OCI-LY7 (cell line): Measurements from ENCODE around the gene EMC9. TPM values are rescaled to one million over a fixed set of nuclear protein-coding genes. Genes with fewer than 3 reads are reported as not detected.
A peak's percentile ranks its signal among the peaks of the same experiment; 100 is the strongest.

Source experiments
- BruUV-seq: library from RNA; stranded (reverse); fragments of 400-500 nt; replicated peaks from 2 replicates; lab custom pipeline; 2021; lab: Mats Ljungman, UMichigan
- CTCF ChIA-PET: fragments of 300-600 bp; sonication (Branson Sonifier 250); formaldehyde crosslinking; loops from one replicate; lab custom pipeline; 2022; ENCODE audit warnings: antibody characterized with exemption; ENCODE audit not compliant: unreplicated experiment; lab: Charles Lee
- POLR2A ChIA-PET: fragments of 300-600 bp; sonication (Branson Sonifier 250); formaldehyde crosslinking; loops from one replicate; lab custom pipeline; 2022; ENCODE audit warnings: antibody characterized with exemption; lab: Charles Lee
- DNase-seq: peaks from one replicate; pipeline ENCODE4 v3.0.0-alpha.2; 2015; ENCODE audit warnings: low spot score
- H2AFZ ChIP-seq: fragments of 200-600 bp; sonication (generic), shearing (Covaris generic); 2 replicates; pipeline ENCODE4 v1.6.1; 2014; ENCODE audit warnings: mild to moderate bottlenecking, antibody characterized with exemption, low read length, moderate library complexity
- H3K27ac ChIP-seq: fragments of 200-600 bp; sonication (generic); 2 replicates; pipeline ENCODE4 v1.5.1; 2014; ENCODE audit warnings: mixed run types, low read depth, mild to moderate bottlenecking, moderate library complexity, low read length, inconsistent platforms; ENCODE audit not compliant: poor library complexity, severe bottlenecking
- H3K36me3 ChIP-seq: fragments of 200-600 bp; sonication (generic); 2 replicates; pipeline ENCODE4 v1.6.1; 2014; ENCODE audit warnings: mild to moderate bottlenecking, antibody characterized with exemption, low read length, moderate library complexity, mixed read lengths; ENCODE audit not compliant: insufficient read depth
- H3K4me1 ChIP-seq: fragments of 200-600 bp; sonication (generic); 2 replicates; pipeline ENCODE4 v1.5.1; 2014; ENCODE audit warnings: mild to moderate bottlenecking, low read length; ENCODE audit not compliant: insufficient read depth, poor library complexity, severe bottlenecking
- H3K4me2 ChIP-seq: fragments of 200-600 bp; sonication (generic); 2 replicates; pipeline ENCODE4 v1.6.1; 2014; ENCODE audit warnings: mild to moderate bottlenecking, low read length
- H3K4me3 ChIP-seq: fragments of 200-600 bp; sonication (generic); 2 replicates; pipeline ENCODE4 v1.5.1; 2014; ENCODE audit warnings: mild to moderate bottlenecking, low read depth, low read length; ENCODE audit not compliant: poor library complexity, severe bottlenecking
- H3K79me2 ChIP-seq: fragments of 200-600 bp; sonication (generic); 2 replicates; pipeline ENCODE4 v1.6.1; 2016; ENCODE audit warnings: low read depth, mild to moderate bottlenecking, low read length, moderate library complexity, mixed read lengths; ENCODE audit not compliant: insufficient read depth
- H3K9me2 ChIP-seq: fragments of 200-600 bp; sonication (generic); 2 replicates; pipeline ENCODE4 v1.6.1; 2016; ENCODE audit warnings: mild to moderate bottlenecking, low read length, mixed read lengths; ENCODE audit not compliant: insufficient read depth
- H3K9me3 ChIP-seq: fragments of 200-600 bp; sonication (generic); 2 replicates; pipeline ENCODE4 v1.6.1; 2014; ENCODE audit warnings: mild to moderate bottlenecking, mixed run types, low read length, mixed read lengths
- H4K20me1 ChIP-seq: fragments of 200-600 bp; sonication (generic); 2 replicates; pipeline ENCODE4 v1.6.1; 2014; ENCODE audit warnings: mild to moderate bottlenecking, antibody characterized with exemption, low read length, moderate library complexity, mixed read lengths; ENCODE audit not compliant: insufficient read depth
- EZH2phosphoT487 ChIP-seq: fragments of 200-600 bp; sonication (generic); IDR thresholded peaks from 2 replicates; pipeline ENCODE4 v1.6.1; 2018; ENCODE audit warnings: low read depth, borderline replicate concordance, mild to moderate bottlenecking, mixed run types, antibody characterized with exemption, low read length, moderate library complexity, mixed read lengths
- intact Hi-C: fragments of 100-400 bp; cut with micrococcal nuclease; formaldehyde crosslinking; loops from one replicate; pipeline ENCODE4 v1.10.0; 2022; ENCODE audit not compliant: unreplicated experiment
- total RNA-seq, 2 experiments: library from RNA; depleted of rRNA in 1 of 2; stranded (reverse); fragments of >200 nt in 1 of 2; shearing (Covaris generic) in 1 of 2; gene quantifications; 2 replicates each; pipeline ENCODE4 v1.2.3, GENCODE V29; 2014 to 2022
- TF ChIP-seq, protein P1 (sequence below): fragments of 200-600 bp; sonication (generic); conservative IDR thresholded peaks from 2 replicates; pipeline ENCODE4 v1.5.1; 2014; ENCODE audit warnings: mild to moderate bottlenecking, antibody characterized with exemption, low read length, moderate library complexity, mixed read lengths

EMC9 gene
- total RNA-seq, 2 experiments from 2014 or later, result 72.0 to 74.8 TPM

GRCh38 chr14:24110523-24110922 is 30.9 kb downstream of the EMC9 start:
- Histone ChIP-seq H2AFZ (no peak overlapping the region), H3K4me3 (no peak overlapping the region), H3K9me3 (no peaks in the 10 kb centered on the region), H3K9me2 (no peaks in the 10 kb centered on the region), H3K4me2 (no peak overlapping the region), H3K79me2 (peaks cover 3% of the 10 kb centered on the region; the same call in 1 of the 2 replicates), H4K20me1 (no peaks in the 10 kb centered on the region), H3K36me3 (no peaks in the 10 kb centered on the region), H3K4me1 (peaks cover 18% of the 10 kb centered on the region), H3K27ac (no peak overlapping the region)
- ChIA-PET POLR2A (interaction anchor here (0.6 to 7.0 kb wide), 9 partner anchors 8 to 216 kb away, joined by 3 to 80 read pairs (median 4); partner anchors contain the start of genes EMC9, IRF9, PCK2 and PSME1), CTCF (interaction anchor here (0.5 to 1.3 kb wide), 2 partner anchors 17 to 20 kb away, joined by 3 to 8 read pairs; partner anchors contain the start of gene PCK2)
- intact Hi-C loops, result no loop called here
- BruUV-seq, result no TSS peak
- DNase-seq, result no peak
- no peak for TF ChIP-seq EZH2phosphoT487
- TF ChIP-seq, protein P1, sequence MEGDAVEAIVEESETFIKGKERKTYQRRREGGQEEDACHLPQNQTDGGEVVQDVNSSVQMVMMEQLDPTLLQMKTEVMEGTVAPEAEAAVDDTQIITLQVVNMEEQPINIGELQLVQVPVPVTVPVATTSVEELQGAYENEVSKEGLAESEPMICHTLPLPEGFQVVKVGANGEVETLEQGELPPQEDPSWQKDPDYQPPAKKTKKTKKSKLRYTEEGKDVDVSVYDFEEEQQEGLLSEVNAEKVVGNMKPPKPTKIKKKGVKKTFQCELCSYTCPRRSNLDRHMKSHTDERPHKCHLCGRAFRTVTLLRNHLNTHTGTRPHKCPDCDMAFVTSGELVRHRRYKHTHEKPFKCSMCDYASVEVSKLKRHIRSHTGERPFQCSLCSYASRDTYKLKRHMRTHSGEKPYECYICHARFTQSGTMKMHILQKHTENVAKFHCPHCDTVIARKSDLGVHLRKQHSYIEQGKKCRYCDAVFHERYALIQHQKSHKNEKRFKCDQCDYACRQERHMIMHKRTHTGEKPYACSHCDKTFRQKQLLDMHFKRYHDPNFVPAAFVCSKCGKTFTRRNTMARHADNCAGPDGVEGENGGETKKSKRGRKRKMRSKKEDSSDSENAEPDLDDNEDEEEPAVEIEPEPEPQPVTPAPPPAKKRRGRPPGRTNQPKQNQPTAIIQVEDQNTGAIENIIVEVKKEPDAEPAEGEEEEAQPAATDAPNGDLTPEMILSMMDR, result no peak

- Histone ChIP-seq H2AFZ (peak overlapping the region; percentile 22; the same call in 1 of the 2 replicates), H3K4me2 (no peak overlapping the region), H3K79me2 (no peaks in the 10 kb centered on the region; the same call in 1 of the 2 replicates), H3K4me1 (peaks cover 16% of the 10 kb centered on the region), H3K9me3 (no peaks in the 10 kb centered on the region), H3K9me2 (no peaks in the 10 kb centered on the region), H3K36me3 (no peaks in the 10 kb centered on the region), H3K4me3 (no peak overlapping the region), H3K27ac (no peak overlapping the region), H4K20me1 (no peaks in the 10 kb centered on the region)
- intact Hi-C loops, result no loop called here
- TF ChIP-seq, protein P1, result no peak
- TF ChIP-seq EZH2phosphoT487, result no peak
- no peak for DNase-seq
- no TSS peak for BruUV-seq
- POLR2A ChIA-PET, result interaction anchor here (0.6 to 7.0 kb wide), 9 partner anchors 16 to 783 kb away, joined by 3 to 80 read pairs (median 4); partner anchors contain the start of genes EMC9, IRF9, PCK2 and PSME1
- CTCF ChIA-PET, result interaction anchor here (0.5 to 1.3 kb wide), 2 partner anchors 17 to 19 kb away, joined by 3 to 8 read pairs; partner anchors contain the start of gene PCK2
Observed at GRCh38 chr14:24110060-24110459, 31.3 kb downstream of the EMC9 start.

GRCh38 chr14:24108336-24108874 is 33.0 kb downstream of the EMC9 start:
- Histone ChIP-seq H3K79me2 (no peaks in the 10 kb centered on the region; the same call in 1 of the 2 replicates), H3K27ac (peak overlapping the region; percentile 55), H3K4me1 (peaks cover 15% of the 10 kb centered on the region), H4K20me1 (no peaks in the 10 kb centered on the region), H3K9me2 (no peaks in the 10 kb centered on the region), H3K4me2 (peak overlapping the region; percentile 52), H3K36me3 (peaks cover 6% of the 10 kb centered on the region), H2AFZ (peak overlapping the region; percentile 83), H3K9me3 (no peaks in the 10 kb centered on the region), H3K4me3 (no peak overlapping the region)
- BruUV-seq, result no TSS peak
- intact Hi-C loops, result loop anchor here (1.0 to 2.0 kb wide), 3 partner anchors 14 to 94 kb away; partner anchors contain the start of gene PCK2
- DNase-seq, result no peak
- ChIA-PET CTCF (interaction anchor here (0.6 to 2.1 kb wide), 8 partner anchors 10 to 94 kb away, joined by 3 to 8 read pairs (median 4); partner anchors contain the start of genes IRF9, PCK2 and TM9SF1), POLR2A (interaction anchor here (0.6 to 7.0 kb wide), 12 partner anchors 15 to 549 kb away, joined by 3 to 80 read pairs (median 3); partner anchors contain the start of genes DHRS4L2, EMC9, PCK2 and RNF31)
- TF ChIP-seq, protein P1, result no peak
- no peak for TF ChIP-seq EZH2phosphoT487
